Fibroblast of skin of abdomen (primary cell): Measurements from ENCODE around the gene CCDC85C.

ENCODE experiments used
- DNase-seq: peaks from one replicate; pipeline ENCODE4 v3.0.0-alpha.2; 2013

CCDC85C gene

DNA sequence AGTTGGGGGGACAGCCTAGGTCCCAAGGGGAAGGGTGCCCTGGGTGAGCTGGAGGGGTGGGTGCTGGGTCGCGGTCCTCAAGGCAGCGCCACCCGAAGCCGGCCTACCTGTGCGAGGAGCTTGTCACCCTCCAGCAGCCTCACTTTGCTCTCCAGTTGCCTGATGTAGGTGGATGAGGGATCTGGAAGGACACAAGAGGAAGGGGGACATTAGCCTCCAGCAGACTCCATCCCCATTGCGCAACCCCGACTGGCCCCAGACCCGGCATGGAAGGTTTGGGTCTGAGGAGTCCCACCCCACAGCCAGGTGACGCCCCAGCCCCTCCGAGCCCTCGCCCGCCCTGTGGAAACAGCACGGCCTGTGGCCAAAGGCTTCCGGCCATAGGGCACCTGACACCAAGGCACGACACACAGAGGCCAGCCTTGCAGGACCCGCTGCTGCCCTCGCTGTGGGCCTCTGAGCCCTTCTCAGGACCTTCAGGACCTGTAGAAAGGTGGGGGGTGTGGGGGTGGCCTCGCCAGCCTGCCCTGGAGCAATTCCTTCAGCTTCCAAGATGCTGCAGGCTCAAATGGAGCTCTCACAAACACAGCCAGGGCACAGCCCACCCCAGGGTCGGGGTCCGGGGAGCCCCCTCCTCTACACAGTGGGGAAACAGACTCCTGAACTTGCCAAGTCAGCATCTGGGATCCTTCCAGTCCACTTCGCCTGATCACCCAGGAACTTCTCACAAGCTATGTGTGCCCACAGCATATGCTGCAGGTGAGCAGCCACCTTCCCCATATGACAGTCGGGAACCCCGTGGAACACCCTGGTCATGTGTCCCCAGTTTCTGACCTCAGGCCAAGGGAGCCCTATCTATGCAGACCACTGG is 67.9 kb downstream of the CCDC85C start:
- no peak for DNase-seq

DNA sequence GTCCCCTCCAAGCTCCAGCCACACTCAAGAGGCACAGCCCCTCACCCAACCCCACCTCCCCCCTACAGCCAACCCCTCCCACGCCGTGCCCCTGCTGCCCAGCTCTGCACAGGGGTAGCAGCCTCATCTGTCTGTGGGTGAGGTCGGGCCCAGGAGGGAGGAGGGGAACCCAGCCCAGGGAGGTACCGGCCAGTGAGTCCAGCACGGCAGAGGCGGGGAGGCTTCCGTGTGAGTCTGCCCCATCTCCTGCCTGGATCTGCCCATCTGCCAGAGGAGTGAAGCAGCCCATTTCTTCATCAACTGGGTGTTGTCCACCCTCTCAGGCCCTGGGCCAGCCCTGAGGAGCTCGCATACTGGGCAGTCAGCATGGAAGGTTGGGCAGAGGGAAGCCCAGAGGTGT is 68.6 kb downstream of the CCDC85C start:
- no peak for DNase-seq

DNA sequence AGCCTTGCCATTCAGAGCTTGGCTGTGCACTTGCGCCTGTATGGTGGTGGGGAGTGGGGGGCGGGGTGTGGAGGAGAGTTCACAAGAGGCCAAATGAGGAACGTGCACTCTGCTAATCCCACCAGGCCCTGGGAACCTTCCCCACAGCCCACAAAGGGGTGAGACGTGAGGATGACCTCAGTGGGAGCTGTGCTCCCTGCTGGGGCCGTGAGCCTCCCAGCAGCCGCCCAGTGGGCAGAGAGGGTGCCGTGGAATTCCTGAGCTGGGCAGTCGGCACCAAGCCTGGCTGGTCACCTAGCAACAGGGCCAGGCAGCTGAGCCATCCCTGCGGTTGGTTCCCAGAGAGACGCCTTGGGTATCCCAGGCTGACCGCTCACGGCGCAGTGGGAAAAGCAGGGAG is 69.1 kb downstream of the CCDC85C start:
- no peak for DNase-seq

DNA sequence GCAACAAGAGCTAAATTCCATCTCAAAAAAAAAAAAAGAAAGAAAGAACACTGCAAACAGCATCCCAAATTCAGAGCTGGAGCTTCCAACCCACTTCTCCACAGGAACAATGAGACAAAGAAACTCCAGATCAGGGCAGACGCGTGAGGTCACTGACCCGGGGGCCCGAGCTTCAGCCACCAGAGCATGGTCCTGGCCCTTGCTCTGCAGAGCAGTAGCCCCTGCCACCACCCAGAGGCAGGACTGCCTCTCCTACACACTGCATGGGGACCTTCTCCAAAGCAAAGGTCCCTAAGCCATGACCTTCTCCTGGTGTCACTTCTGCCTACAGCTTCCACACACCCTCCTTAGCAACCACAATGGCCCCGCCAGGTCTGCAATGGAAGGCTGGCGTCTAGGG is 69.7 kb downstream of the CCDC85C start:
- DNase-seq = no peak

DNA sequence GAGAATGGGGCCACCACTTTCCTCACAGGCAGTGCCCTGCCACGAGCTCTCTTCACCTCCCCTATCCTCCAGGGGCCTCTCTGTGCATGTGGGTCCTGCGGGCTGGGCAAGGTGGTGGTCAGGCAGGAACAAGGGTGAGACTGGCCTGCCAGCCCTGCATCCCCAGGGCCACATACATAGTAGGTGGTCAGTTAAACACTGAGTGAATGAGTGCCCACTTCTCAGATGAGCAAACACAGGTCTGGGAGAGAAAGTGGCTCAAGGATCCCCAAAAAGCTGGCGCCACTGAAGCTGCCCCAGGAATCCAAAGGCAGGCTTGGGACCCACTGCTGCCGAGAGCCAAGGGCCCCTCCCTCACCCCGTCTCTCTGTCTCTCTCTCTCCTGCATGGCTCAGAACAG is 71.7 kb downstream of the CCDC85C start:
- DNase-seq = no peak

DNA sequence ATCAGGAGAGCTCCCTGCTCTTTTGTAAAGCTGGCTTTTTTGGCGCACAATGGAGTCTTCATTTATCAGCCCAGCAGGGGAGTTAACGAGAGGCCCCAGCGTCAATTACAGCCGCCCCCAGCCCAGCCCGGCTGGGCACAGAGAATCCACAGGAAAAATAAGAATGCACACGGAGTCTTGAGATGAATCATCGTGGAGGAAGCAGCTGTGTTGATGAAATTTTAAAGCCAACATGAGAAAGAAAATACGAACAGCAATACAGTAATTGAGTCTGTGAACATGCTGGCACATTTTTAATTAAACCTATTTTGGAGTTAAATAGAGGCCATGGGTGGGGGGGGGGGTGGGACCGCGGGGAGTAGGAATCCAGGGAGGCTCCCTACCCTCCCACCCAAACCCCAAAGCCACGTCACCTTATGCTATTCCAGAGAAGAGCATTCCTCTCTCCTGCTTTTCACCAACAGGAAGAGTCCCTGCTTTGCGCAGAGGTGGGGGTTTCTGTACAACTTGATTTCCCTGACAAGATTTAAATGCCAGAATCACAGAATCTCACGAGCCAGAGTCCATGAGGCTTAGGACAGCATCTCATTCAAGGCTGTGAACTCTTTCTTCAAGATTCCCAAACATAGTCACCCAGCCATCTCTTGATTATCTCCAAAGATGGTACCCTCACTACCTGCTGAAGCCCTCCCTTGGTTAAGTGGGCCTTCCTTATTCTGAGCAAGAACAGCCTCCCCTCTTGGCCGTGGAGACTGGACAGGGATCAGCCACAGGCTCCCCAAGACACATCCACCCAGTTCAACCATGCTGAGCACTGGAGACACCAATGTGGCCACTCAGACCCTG is 72.5 kb downstream of the CCDC85C start:
- DNase-seq = peak; percentile 79

DNA sequence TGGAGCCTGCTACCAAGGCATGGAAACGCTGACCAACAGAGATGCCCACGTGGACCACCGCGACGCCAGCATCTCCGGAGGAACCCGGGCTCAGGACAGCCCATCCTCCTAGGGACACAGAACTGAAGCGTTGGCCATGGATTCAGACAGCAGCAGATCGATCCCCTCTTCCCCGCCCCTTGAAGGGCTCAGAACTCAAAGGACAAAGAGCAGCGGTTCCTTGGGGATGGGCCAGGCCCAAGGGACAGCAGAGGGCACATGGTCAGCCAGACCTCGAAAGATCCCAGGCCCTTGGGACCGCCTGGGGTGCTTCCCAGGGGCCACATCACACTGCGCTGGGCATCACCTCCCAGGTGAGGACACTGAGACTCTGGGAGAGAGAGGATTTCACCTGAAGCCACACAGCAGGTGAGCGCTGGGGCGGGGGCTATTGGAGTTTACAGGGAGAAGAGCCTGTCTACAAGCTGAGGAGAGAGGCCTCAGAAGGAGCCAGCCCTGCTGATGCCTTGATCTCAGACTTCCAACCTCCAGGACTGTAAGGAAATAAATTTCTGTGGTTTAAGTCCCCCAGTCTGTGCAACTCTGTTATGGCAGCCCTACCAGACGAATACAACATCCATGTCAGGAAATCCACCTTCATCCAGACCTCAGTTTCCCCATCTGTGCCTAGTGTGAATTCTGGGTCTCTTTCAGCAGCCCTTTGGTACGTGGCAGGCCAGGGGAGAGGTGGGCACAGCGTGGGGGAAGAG is 73.4 kb downstream of the CCDC85C start:
- DNase-seq = peak; percentile 52

DNA sequence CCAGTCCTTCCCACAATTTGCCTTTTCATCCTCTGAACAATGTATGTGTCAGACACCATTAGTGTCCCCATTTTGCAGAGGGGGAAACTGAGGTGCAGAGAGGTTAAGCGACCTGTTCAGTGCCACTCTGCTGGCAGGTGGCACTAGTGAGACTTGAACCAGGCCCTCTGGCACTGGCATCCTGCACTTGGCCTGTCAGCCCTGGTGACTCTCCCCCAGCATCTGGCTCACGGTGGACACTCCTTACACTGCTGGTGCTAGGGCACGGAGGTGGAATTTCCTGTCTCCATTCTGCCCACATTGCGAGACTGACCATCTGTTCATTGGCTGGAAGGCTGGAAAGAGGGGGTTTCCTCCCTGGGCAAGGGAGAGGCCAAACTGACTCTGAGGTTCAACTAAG is 74.1 kb downstream of the CCDC85C start:
- no peak for DNase-seq

DNA sequence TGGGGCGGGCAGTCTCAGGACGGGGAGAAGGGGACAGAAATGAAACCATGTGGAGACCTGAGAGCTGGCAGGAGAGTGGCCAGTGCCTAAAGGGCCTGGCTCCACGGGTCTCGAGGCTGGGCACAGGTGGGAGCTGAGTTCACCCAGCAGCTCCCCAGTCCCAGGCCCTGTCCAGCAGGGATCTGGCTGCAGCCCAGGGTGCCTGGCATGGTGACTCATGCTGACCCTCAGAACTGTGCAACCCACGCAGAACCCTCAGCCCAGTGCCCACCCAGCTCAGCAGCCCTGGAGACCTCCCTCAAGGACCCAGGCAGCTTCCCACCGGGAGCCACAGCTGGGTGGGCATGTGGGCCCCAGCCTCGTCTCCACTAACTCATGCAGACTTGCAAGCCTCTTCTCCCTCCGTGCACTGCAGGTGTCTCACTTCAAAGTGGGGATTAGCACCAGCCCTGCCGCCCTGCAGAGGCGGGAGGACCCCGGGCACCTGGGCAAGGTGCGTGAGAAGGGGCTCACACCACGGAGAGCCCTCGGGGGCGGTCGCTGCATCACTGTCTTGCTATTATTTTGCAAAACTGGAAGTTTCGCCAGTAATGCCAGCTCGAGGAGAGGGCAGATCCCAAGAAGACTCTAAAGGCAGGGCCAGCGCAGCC is 76.5 kb downstream of the CCDC85C start:
- DNase-seq = no peak

DNA sequence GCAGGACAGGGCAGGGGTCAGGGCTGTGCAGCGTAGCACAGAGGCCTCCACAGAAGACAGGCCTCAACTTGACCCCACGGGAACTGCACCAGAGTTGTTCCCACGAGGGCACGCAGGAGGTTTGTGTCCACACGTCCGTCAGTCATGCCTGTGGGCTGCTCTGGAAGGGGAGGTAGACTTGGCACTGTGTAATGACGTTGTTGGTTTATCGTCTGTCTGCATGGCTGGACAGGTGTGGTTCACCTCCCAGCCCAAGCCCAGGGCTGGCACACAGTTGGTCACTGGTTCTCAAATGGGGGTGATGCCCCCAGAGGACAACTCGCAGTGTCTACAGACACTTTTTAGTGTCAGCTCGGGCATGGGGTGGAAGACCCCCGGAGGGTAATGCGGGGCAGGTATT is 77.0 kb downstream of the CCDC85C start:
- DNase-seq = no peak

DNA sequence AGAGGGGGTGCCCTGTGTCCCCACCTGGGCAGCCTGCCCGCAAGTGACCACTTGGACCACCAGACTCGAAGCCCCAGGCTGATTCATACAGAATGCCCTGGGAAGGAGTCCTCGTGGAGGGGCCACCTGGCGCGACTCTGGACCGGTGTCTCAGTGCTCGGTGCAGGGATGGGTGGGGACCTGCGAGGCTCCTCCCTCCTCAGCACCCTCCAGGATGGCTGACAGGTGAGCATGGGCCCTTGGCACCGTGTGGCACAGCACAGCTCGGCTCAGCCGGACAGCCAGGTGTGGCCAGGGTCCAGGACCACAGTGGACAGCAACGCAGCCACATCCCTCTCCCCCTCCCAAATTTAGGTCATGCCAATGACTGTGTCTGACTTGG is 78.3 kb downstream of the CCDC85C start:
- DNase-seq = no peak

DNA sequence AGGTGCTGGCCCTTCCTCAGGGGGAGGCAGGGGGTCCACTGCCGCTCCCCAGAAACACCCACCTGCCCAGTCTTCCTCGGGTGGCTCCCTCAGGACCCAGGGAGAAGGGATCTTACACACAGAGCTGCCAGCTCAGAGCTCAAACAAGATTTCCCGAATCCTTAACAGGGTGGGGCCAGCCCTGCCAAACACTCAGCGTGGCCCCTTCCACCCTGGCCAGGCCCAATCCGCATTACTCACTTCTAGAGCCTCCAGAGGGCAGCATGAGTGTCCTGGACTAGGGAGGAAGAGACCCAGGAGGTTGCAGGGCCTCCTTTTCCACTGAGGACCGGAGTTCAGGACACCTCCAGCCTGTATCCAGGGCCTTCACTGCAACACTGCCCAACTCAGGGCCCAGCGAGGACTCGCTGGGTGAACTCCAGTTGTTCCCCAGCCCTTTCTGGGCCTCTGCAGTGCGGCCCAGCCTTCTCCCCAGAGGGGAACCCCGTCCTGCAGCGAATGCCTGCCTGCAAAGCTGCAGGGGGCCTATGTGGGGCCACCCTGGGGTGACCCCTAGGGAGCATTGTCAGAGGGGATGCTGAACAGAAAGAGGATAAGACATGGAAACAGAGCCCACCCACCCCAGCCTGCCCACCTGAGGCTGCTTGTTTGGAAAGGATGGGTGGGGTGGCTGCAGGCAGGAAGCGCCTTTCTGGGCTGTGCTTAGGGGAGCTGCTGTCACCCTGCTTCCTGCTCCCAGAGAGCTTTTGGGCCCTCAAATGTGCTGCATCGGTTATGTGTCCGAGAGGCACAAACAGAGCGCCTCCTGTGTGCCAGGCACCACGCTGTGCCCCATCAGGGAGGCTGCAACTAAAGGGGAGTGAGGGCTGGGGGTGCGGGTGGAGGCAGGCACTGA is 79.0 kb downstream of the CCDC85C start:
- DNase-seq = peak; percentile 60

DNA sequence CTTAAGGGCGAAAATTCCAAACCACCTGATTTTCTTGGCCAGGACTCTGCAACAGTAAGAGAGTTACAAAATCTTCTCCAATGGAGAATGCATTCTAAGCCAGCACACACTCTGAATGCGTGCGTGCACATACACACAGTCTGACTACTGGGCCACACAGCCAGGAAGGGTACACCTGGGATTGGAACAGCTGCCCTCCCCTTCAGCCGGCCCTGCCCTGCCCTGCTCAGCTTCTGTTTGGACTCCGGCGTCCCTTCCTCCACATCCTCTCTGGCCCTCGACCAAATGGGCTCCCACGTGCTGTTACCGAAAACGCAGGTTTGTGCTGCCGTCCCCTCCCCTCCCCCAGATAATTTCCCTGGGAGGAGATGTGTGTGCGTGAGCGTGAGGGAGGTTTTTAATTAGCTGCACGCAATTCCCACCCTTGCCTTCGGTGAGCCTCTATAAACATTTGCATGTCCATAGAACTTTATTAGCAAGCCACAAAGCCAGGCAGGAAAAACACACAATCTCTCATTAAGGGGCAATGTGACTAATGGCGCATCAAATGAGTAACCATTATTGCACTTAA is 79.8 kb downstream of the CCDC85C start:
- DNase-seq = no peak

DNA sequence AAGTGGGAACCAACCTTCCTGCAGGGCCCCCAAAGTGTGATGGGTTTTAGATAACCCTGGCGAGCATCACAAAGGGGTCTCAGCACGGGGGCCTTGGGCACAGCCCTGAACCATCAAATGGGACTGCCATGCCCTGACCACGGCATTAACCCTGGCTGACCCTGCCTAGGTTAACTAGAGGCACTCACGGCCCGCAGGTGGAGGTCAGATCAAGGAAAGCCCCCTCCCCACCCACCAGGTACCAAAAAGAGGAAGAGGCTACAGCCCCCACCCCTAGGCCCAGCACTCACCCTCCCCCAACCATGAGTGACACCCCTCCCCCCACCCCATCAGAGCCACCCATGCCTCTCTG is 80.3 kb downstream of the CCDC85C start:
- no peak for DNase-seq

DNA sequence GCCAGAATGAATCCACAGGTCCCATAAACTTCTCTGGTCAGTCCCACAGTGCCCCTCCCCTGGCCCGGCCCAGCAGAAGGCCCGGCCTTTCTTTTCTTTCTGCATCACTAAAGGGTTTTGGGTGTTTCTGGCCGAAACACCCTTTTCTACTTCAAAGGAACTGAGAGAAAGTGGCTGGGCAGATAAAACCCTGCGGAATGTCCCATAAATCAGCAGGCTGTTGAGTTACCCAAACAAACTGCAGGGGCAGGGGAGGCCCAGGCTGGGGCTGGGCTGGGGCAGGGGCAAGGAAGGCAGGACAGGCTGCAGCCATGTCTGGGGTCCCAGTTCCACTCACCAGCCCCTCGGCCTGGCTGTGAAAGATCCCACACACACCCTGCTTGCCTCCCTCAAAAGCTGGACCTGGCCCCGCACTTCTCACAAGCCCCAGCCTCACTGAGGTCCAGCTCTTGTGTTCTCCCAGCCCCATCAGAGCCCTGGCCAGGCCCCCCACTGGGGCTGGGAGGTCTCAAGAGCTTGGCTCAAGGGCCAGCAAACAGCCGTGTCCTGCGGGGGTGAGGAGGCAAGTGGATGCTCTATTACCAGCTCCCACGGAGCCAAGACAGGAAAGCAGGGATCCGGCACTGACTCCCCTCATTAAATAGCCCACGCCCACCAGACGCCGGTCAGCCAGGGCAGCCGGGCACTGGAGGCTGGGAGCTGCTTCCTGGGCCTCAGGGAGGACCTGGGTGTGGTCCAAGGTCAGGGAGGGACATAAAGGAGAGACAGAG is 80.9 kb downstream of the CCDC85C start:
- peak; percentile 33 for DNase-seq

DNA sequence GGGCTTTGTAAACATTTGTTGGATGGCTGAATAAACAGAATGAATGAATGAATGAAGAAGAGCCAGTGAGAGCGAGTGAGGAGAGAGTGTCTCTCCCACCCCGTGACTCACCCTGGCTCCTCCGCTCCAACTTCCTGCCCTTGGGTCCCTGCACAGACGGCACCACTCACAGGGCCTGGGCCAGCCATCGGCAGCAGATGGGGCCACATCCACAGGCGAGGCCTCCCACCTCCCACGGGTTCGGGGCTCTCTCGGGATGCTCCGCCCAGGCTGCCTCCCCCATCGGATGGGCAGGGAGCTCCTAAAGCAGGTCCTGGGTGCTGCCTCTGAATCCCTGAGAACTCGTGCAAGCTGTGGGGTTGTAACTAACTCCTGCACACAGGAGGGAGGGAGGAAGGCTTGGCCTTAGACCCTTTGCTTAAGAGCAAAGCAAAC is 81.5 kb downstream of the CCDC85C start:
- DNase-seq = peak; percentile 69

DNA sequence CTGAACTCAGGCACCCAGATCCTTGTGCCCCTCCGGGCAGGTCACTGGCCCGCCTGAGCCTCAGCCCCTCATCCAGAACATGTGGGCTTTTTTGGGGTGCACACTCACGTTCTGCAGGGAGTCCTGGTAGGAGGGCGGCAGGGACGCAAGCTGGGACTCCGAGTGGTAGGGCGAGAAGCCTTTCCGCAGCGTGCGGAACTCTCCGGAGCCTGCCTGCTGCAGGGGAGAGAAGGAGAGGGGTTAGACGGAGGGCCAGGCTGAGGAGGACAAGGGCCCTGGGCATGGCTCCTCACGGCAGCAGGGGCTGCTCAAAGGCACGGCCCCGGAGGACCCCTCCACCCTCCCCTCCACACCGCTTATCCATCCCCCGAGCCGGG is 82.0 kb downstream of the CCDC85C start:
- DNase-seq = no peak

DNA sequence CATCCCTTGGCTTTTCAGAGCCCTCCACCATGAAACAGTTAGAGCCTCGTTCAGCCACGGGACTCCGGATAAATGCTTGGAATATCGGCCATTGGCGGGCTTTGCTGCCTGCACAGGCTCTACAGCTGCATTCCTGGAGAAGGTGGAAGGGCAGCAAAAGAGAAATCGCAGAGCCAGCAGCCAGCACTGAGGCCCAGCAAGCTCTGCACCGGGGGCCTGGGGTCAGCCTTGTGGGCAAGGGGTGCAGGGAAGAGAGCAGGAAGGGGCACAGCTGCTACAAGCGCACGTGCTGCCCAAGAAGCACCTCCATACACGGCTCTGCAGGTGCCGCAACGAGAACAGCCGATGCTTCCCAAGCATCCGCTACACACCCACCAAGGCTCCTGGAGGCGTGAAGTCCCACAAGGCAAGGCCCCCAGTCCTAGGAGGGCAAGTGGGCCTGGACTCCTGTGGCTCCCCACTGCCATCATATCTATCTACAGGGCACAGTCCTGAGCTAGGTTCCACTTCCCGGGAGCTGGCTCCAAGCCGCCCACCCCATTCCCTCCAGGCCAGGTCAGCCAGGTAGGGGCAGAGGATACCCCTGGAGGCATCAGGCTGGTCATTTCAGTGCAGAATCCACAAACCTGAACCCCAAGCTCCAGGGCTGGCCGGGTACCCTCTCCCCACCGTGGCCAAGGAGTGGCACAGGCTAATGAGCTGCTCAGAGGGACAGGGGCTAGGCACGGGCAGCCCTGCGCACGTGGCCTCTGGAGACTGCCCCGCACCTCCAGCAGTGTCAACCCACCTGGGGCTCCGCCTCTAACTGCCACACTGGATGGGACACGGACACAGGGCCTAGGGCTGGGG is 82.6 kb downstream of the CCDC85C start:
- DNase-seq = no peak

DNA sequence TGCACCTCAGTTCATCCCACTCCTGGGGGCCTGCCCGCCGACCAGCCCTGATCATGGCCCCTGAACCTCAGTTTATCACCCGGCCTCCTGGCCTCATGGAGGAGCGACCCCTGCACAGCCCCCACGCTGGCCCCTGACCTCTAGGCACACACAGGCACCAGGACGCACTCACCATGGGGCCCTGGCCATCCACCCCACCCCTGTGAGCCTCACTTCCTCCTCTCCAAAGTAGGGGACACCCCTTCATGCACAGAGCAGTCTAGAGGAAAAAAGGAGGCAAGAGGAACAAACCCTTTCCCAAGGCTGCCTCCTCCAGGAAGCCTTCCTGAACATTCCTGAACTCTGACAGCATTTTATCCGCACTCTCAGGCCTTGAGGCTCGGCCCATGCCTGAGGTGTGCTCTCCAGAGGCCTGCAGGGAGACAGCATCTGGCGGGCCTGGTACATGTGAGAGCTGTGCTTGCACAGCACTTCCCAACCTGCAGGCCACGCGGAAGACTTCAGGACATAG is 83.4 kb downstream of the CCDC85C start:
- DNase-seq = no peak
